ENCODE results near the gene SCNM1. TPM values are rescaled to one million over a fixed set of nuclear protein-coding genes. Genes with fewer than 3 reads are reported as not detected.
A peak's percentile ranks its signal among the peaks of the same experiment; 100 is the strongest.

SCNM1 gene
- total and polyA plus RNA-seq, 9 of the 15 experiments (the other 6 are each of a cell fraction or from before 2014, with no cell fraction given), result 17.2 to 204 (median 63.0) TPM

- Histone ChIP-seq H3K4me3 (peak overlapping the region; percentile 59; the same call in 1 of the 2 replicates), H3K4me1 (replicated peaks in 1 of 2; ENCODE audit: control insufficient read depth in 2 of 2, insufficient read depth in 2 of 2, low read length in 2 of 2) (peaks cover 20 to 46% of the 10 kb centered on the region in 2 experiments; a peak in 4 of 5 replicates), H3K27me3 (ENCODE audit: control insufficient read depth in 2 of 2, insufficient read depth in 2 of 2, low read length in 2 of 2) (no peaks in the 10 kb centered on the region), H3K9ac (ENCODE audit: insufficient read depth in 1 of 2, low read depth in 2 of 2, low read length in 2 of 2) (peak overlapping the region in 1 of 2 experiments; percentile 93; a peak in 2 of 4 replicates), H4K20me1 (replicated peaks; ENCODE audit: control insufficient read depth, insufficient read depth, low read length) (no peaks in the 10 kb centered on the region; the same call in 1 of the 2 replicates), H3K9me3 (replicated peaks; ENCODE audit: control insufficient read depth, insufficient read depth, low read depth, low read length) (no peaks in the 10 kb centered on the region), H3K9me1 (ENCODE audit: control insufficient read depth, insufficient read depth, low read length) (no peaks in the 10 kb centered on the region), H3K36me3 (ENCODE audit: control insufficient read depth, insufficient read depth, low read length) (no peaks in the 10 kb centered on the region), H3K4me2 (ENCODE audit: insufficient read depth, low read length) (peak overlapping the region; percentile 82), H2AFZ (ENCODE audit: low read depth, low read length) (peak overlapping the region; percentile 92), H3K27ac (ENCODE audit: extremely low read depth, low read depth, low read length) (no peak overlapping the region), H3K79me2 (ENCODE audit: control insufficient read depth, insufficient read depth, low read length) (no peaks in the 10 kb centered on the region)
- in situ Hi-C loops (cut with MboI) (no loop called here), intact Hi-C loops (cut with micrococcal nuclease) (no loop called here)
- ChIA-PET CTCF (ENCODE audit: low intra/inter-chr PET ratio) (no interaction called here), POLR2A (interaction anchor here (0.6 to 1.4 kb wide), 2 partner anchors 11 to 14 kb away, joined by 3 to 7 read pairs; no protein-coding TSS in a partner anchor)
- BruUV-seq (replicated peaks), result no TSS peak
- FAIRE-seq (no peak), ATAC-seq (no peak), DNase-seq (ENCODE audit: extremely low read depth in 1 of 4, low spot score in 3 of 4) (no peak)
- WGBS (ENCODE audit: insufficient coverage, low coverage, missing lambda C conversion rate), result 71% methylated on average over 25 of the region's 43 CpGs
- no peak for TF ChIP-seq POLR2H (tag; IDR thresholded peaks at IDR 0.05; ENCODE audit: low read depth)
- TF ChIP-seq ZNF77 (CRISPR knock-in tag; IDR thresholded peaks at IDR 0.05), result no peak
- TF ChIP-seq U2AF2 (optimal IDR thresholded peaks at IDR 0.05; ENCODE audit: low read depth, low read length), result no peak
- TF ChIP-seq ARID2 (IDR thresholded peaks at IDR 0.05), result no peak
- peak; percentile 7 for TF ChIP-seq RBBP5 (IDR thresholded peaks at IDR 0.05; ENCODE audit: borderline replicate concordance, insufficient read depth, low read length, poor library complexity, severe bottlenecking)
- no peak for TF ChIP-seq ZNF197 (CRISPR knock-in tag; IDR thresholded peaks at IDR 0.05; ENCODE audit: low read depth)
- TF ChIP-seq, protein P1, sequence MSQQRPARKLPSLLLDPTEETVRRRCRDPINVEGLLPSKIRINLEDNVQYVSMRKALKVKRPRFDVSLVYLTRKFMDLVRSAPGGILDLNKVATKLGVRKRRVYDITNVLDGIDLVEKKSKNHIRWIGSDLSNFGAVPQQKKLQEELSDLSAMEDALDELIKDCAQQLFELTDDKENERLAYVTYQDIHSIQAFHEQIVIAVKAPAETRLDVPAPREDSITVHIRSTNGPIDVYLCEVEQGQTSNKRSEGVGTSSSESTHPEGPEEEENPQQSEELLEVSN (IDR thresholded peaks at IDR 0.05; ENCODE audit: borderline replicate concordance in 1 of 2, extremely low read depth in 1 of 2, insufficient read depth in 1 of 2, insufficient read length in 1 of 2, low read depth in 1 of 2, low read length in 1 of 2, poor library complexity in 1 of 2, severe bottlenecking in 1 of 2), result peak in 1 of 2 experiments; percentile 50
- no peak for TF ChIP-seq CREM (IDR thresholded peaks at IDR 0.05; ENCODE audit: low read depth)
- TF ChIP-seq, protein P2, sequence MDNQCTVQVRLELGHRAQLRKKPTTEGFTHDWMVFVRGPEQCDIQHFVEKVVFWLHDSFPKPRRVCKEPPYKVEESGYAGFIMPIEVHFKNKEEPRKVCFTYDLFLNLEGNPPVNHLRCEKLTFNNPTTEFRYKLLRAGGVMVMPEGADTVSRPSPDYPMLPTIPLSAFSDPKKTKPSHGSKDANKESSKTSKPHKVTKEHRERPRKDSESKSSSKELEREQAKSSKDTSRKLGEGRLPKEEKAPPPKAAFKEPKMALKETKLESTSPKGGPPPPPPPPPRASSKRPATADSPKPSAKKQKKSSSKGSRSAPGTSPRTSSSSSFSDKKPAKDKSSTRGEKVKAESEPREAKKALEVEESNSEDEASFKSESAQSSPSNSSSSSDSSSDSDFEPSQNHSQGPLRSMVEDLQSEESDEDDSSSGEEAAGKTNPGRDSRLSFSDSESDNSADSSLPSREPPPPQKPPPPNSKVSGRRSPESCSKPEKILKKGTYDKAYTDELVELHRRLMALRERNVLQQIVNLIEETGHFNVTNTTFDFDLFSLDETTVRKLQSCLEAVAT (IDR thresholded peaks at IDR 0.05), result no peak
- no peak for TF ChIP-seq ZNF3 (CRISPR knock-in tag; IDR thresholded peaks at IDR 0.05)
- no peak for TF ChIP-seq ZBTB1 (CRISPR knock-in tag; IDR thresholded peaks at IDR 0.05; ENCODE audit: borderline replicate concordance, low read depth)
- TF ChIP-seq GATA2 (CRISPR knock-in tag; IDR thresholded peaks at IDR 0.05), result no peak
- TF ChIP-seq, protein P3, sequence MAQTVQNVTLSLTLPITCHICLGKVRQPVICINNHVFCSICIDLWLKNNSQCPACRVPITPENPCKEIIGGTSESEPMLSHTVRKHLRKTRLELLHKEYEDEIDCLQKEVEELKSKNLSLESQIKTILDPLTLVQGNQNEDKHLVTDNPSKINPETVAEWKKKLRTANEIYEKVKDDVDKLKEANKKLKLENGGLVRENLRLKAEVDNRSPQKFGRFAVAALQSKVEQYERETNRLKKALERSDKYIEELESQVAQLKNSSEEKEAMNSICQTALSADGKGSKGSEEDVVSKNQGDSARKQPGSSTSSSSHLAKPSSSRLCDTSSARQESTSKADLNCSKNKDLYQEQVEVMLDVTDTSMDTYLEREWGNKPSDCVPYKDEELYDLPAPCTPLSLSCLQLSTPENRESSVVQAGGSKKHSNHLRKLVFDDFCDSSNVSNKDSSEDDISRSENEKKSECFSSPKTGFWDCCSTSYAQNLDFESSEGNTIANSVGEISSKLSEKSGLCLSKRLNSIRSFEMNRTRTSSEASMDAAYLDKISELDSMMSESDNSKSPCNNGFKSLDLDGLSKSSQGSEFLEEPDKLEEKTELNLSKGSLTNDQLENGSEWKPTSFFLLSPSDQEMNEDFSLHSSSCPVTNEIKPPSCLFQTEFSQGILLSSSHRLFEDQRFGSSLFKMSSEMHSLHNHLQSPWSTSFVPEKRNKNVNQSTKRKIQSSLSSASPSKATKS (CRISPR knock-in tag; IDR thresholded peaks at IDR 0.05), result no peak
- TF ChIP-seq RBM22 (IDR thresholded peaks at IDR 0.05; ENCODE audit: low read depth, low read length, poor library complexity, severe bottlenecking), result no peak
Measured at GRCh38 chr1:151145304-151146071, 20.5 kb upstream of the SCNM1 start.
